Neuronal stem cell (in vitro differentiated cells): ENCODE data around the gene PCMTD2.
A peak's percentile ranks its signal among the peaks of the same experiment; 100 is the strongest.
"Not testable (repeated sequence)": the region's sequence is repeated elsewhere in the genome, so short reads cannot be mapped to it uniquely, and the experiment has no call there.

Source experiments
- DNase-seq: peaks from one replicate; pipeline ENCODE4 v3.0.0-alpha.2; 2013; ENCODE audit warnings: low spot score
- H2AFZ ChIP-seq: one replicate; pipeline ENCODE4 v1.6.1; 2013; ENCODE audit warnings: mild to moderate bottlenecking, low read length, inconsistent platforms
- H2AK5ac ChIP-seq: 2 replicates; pipeline ENCODE4 v1.6.1; 2013; ENCODE audit warnings: low read depth, mild to moderate bottlenecking, inconsistent platforms, low read length, moderate library complexity, mixed read lengths
- H2BK120ac ChIP-seq: 2 replicates; pipeline ENCODE4 v1.6.1; 2013; ENCODE audit warnings: low read depth, mild to moderate bottlenecking, inconsistent platforms, low read length, moderate library complexity, mixed read lengths
- H2BK12ac ChIP-seq: one replicate; pipeline ENCODE4 v1.6.1; 2013; ENCODE audit warnings: low read length, inconsistent platforms
- H2BK15ac ChIP-seq: 2 replicates; pipeline ENCODE4 v1.6.1; 2013; ENCODE audit warnings: mild to moderate bottlenecking, low read length, inconsistent platforms, mixed read lengths
- H2BK5ac ChIP-seq: one replicate; pipeline ENCODE4 v1.6.1; 2013; ENCODE audit warnings: inconsistent platforms, mild to moderate bottlenecking, low read length, moderate library complexity
- H3K14ac ChIP-seq: one replicate; pipeline ENCODE4 v1.6.1; 2013; ENCODE audit warnings: low read length, inconsistent platforms
- H3K18ac ChIP-seq: 2 replicates; pipeline ENCODE4 v1.6.1; 2013; ENCODE audit warnings: low read length, inconsistent platforms
- H3K23ac ChIP-seq: 2 replicates; pipeline ENCODE4 v1.6.1; 2013; ENCODE audit warnings: low read depth, mild to moderate bottlenecking, mixed read lengths, low read length, inconsistent platforms; ENCODE audit not compliant: poor library complexity
- H3K27ac ChIP-seq: replicated peaks from 3 replicates; pipeline ENCODE4 v1.5.1; 2013; ENCODE audit warnings: low read length, inconsistent platforms
- H3K27me3 ChIP-seq, 3 experiments: 2 replicates each; pipeline ENCODE4 v1.6.1; 2013; ENCODE audit warnings: low read length in 3 of 3, mild to moderate bottlenecking in 2 of 3, inconsistent platforms in 1 of 3, low read depth in 1 of 3, mixed read lengths in 1 of 3, moderate library complexity in 1 of 3; ENCODE audit not compliant: control insufficient read depth in 3 of 3, insufficient read depth in 3 of 3
- H3K36me3 ChIP-seq, 2 donors: replicated peaks in 1 of 2; 2 replicates each; pipeline ENCODE4 v1.6.1; 2013; ENCODE audit warnings: low read length in 2 of 2; ENCODE audit not compliant: control insufficient read depth in 2 of 2, insufficient read depth in 2 of 2
- H3K4ac ChIP-seq: 2 replicates; pipeline ENCODE4 v1.6.1; 2013; ENCODE audit warnings: inconsistent platforms, mild to moderate bottlenecking, low read length, moderate library complexity
- H3K4me1 ChIP-seq, 2 donors: 1 replicate in 1 of 2; 2 replicates in 1 of 2; pipeline ENCODE4 v1.6.1; 2013; ENCODE audit warnings: low read length in 2 of 2, low read depth in 1 of 2; ENCODE audit not compliant: control insufficient read depth in 2 of 2, insufficient read depth in 1 of 2
- H3K4me2 ChIP-seq: one replicate; pipeline ENCODE4 v1.6.1; 2013; ENCODE audit warnings: mild to moderate bottlenecking, low read length, inconsistent platforms; ENCODE audit not compliant: insufficient read depth, poor library complexity, severe bottlenecking
- H3K4me3 ChIP-seq, 2 donors: 2 replicates each; pipeline ENCODE4 v1.5.1; 2013; ENCODE audit warnings: low read length in 2 of 2, mild to moderate bottlenecking in 2 of 2, inconsistent platforms in 1 of 2, moderate library complexity in 1 of 2
- H3K79me1 ChIP-seq: one replicate; pipeline ENCODE4 v1.6.1; 2013; ENCODE audit warnings: low read depth, mild to moderate bottlenecking, inconsistent platforms, low read length, moderate library complexity
- H3K9ac ChIP-seq: one replicate; pipeline ENCODE4 v1.6.1; 2013; ENCODE audit warnings: mild to moderate bottlenecking, low read depth, low read length, inconsistent platforms; ENCODE audit not compliant: poor library complexity
- H3K9me3 ChIP-seq, 2 donors: replicated peaks in 1 of 2; 2 replicates each; pipeline versions ENCODE3 to v1.6.1; 2013; ENCODE audit warnings: low read length in 2 of 2, mild to moderate bottlenecking in 2 of 2, inconsistent platforms in 1 of 2, low read depth in 1 of 2, mixed read lengths in 1 of 2, moderate library complexity in 1 of 2; ENCODE audit not compliant: control insufficient read depth in 2 of 2, insufficient read depth in 1 of 2
- H4K8ac ChIP-seq: one replicate; pipeline ENCODE4 v1.6.1; 2013; ENCODE audit warnings: low read depth, mild to moderate bottlenecking, inconsistent platforms, low read length, moderate library complexity
- H4K91ac ChIP-seq: one replicate; pipeline ENCODE4 v1.6.1; 2013; ENCODE audit warnings: low read length, low read depth, mild to moderate bottlenecking, inconsistent platforms; ENCODE audit not compliant: poor library complexity
- WGBS, 2 donors: extraction: QIAGEN DNeasy Blood & Tissue Kit; methylation state at CpG; one replicate each; pipeline ENCODE4 v1.1.7; 2013; ENCODE audit warnings: missing lambda C conversion rate in 2 of 2, mixed read lengths in 1 of 2; ENCODE audit not compliant: insufficient read length in 2 of 2, insufficient replicate concordance in 1 of 2; ENCODE audit errors: extremely low coverage in 2 of 2; 5-methylcytosine and 5-hydroxymethylcytosine counted together

Gene PCMTD2

DNA sequence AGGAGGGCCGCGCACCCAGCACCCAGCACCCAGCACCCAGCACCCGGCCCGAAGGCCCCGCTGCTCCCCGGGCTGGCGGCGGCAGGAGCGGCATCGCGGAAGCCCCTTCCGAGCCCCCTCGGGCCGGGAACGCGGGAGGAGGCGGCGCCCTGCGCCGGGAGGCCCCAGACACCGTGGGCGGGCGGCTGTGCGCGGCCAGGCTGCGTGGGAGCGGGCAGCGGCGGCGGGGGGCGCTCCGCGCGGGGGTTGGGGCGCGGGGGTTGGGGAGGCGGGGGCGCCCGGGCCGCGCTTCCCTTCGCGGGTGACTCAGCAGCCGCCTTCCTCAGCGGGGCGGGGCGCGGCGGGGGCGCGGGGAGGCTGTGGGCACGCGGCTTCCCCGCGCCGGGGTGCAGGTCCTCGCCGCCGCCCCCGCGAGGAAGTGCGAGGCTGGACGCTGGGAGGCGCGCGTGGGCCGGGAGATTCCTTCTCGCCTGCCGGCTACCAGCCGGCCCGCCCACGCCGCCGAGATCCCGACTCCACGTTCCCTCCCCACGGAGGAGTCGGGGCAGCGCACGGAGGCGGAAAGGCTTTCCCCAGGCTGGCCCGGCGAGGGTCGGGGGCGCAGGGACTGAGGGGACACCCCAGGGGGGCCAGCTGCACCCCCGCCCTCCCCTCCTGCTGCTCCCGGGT lies 61.0 kb downstream of the PCMTD2 start:
- not testable (repeated sequence) for H2AFZ ChIP-seq, H3K4ac ChIP-seq, H3K14ac ChIP-seq, H2BK12ac ChIP-seq, H3K9me3 ChIP-seq, H4K8ac ChIP-seq, H3K4me3 ChIP-seq, H4K91ac ChIP-seq, H3K4me1 ChIP-seq, H2BK5ac ChIP-seq, H2BK120ac ChIP-seq, H2AK5ac ChIP-seq, H3K27ac ChIP-seq, DNase-seq, H3K79me1 ChIP-seq, H3K36me3 ChIP-seq, H3K23ac ChIP-seq, H3K18ac ChIP-seq, H2BK15ac ChIP-seq, H3K9ac ChIP-seq
- peak overlapping the region; percentile 49 for H3K4me2 ChIP-seq
- peaks cover 0 to 31% (median 11%) of the 10 kb centered on the region in 3 experiments for H3K27me3 ChIP-seq
- no CpG with 5 or more reads among the region's 87 CpGs for WGBS, 2 donors

DNA sequence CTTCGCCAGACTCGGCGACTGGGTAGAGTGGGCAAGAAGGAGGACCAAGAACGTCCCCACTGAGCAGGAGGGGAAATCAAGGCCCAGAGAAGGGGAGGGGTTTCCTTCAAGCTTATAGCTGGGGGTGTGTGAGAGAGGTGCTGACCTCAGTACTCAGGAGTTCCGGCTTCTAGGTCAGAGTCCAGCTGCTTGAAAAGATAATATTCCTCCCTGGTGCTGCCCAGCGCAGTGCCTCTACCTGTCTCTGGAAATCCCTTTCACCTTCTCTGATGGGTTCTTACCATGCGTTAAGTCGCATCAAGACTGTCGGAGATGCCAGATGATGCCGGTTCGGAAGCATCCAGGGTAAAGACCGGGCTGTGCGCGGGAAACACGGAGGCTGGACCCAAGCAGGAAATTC lies 61.8 kb downstream of the PCMTD2 start:
- H3K4me1 ChIP-seq, H3K9ac ChIP-seq, H3K14ac ChIP-seq, H2AFZ ChIP-seq, H2BK5ac ChIP-seq, H3K27ac ChIP-seq, H4K91ac ChIP-seq, DNase-seq, H3K36me3 ChIP-seq, H3K4me3 ChIP-seq, H2BK120ac ChIP-seq, H4K8ac ChIP-seq, H2BK12ac ChIP-seq, H2AK5ac ChIP-seq, H3K18ac ChIP-seq, H2BK15ac ChIP-seq, H3K9me3 ChIP-seq, H3K4ac ChIP-seq, H3K4me2 ChIP-seq, H3K23ac ChIP-seq, H3K79me1 ChIP-seq: not testable (repeated sequence)
- WGBS, 2 donors = no CpG with 5 or more reads among the region's 15 CpGs
- peaks cover 0 to 31% (median 11%) of the 10 kb centered on the region in 3 experiments for H3K27me3 ChIP-seq

GRCh38 chr20:64318056-64318455 lies 62.5 kb downstream of the PCMTD2 start:
- H3K9me3 ChIP-seq, H2AK5ac ChIP-seq, H2BK12ac ChIP-seq, H3K4me1 ChIP-seq, H2BK15ac ChIP-seq, H3K4me2 ChIP-seq, H3K14ac ChIP-seq, H3K4ac ChIP-seq, H4K91ac ChIP-seq, H4K8ac ChIP-seq, H3K36me3 ChIP-seq, H3K9ac ChIP-seq, H3K27ac ChIP-seq, DNase-seq, H2AFZ ChIP-seq, H3K79me1 ChIP-seq, H3K23ac ChIP-seq, H3K18ac ChIP-seq, H3K4me3 ChIP-seq, H2BK120ac ChIP-seq, H2BK5ac ChIP-seq: not testable (repeated sequence)
- WGBS, 2 donors = no CpG with 5 or more reads among the region's 8 CpGs
- peaks cover 0 to 31% (median 11%) of the 10 kb centered on the region in 3 experiments for H3K27me3 ChIP-seq

DNA sequence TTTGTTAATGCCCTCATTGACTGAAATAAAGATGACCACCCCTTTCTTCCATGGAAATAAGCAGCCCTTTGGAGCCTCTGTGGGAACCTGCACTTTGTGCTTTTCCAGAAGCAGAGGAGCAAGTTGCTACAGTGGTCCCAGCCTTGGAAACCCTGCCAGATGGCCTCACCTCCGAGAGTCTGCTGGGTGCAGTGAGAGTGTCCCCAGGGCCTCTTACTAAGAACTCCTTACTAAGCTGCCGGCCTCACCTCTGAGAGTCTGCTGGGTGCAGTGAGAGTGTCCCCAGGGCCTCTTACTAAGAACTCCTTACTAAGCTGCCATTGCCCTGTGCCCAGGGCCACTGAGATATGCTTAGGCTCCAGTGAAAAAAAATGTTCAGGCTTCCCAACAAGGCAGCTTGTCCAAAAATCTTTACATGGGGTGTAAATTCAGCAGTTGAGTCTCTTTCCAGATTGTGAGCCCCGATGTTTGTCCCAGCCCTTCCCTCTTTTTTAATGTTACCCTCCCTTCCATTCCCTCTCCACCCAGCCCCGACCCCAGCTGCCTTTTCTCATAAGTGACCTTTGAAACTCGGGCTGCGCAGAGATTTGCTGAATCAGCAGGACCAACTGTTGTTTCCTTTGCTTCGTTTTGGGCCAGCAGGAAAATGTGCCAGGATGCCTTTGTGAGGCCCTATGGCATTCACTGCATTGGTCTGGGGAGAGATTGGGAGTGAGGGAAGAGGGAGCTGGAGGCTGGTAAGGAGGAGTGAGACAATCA lies 66.7 kb downstream of the PCMTD2 start:
- not testable (repeated sequence) for H4K91ac ChIP-seq, H4K8ac ChIP-seq, H2BK120ac ChIP-seq, H3K4me3 ChIP-seq, H2AK5ac ChIP-seq, H2BK12ac ChIP-seq, H2BK15ac ChIP-seq, H3K36me3 ChIP-seq, H2AFZ ChIP-seq, H3K14ac ChIP-seq, H3K4ac ChIP-seq, DNase-seq, H3K9me3 ChIP-seq, H3K9ac ChIP-seq, H3K18ac ChIP-seq, H3K79me1 ChIP-seq, H2BK5ac ChIP-seq, H3K4me1 ChIP-seq, H3K4me2 ChIP-seq, H3K23ac ChIP-seq, H3K27ac ChIP-seq
- WGBS, 2 donors = no CpG with 5 or more reads among the region's 7 CpGs
- H3K27me3 ChIP-seq = peaks cover 0 to 10% (median 0%) of the 10 kb centered on the region in 3 experiments
